HG03469 (cell line): ENCODE results near the gene BMPR1B.

ENCODE experiments used
- ATAC-seq: cut with Tn5 transposase; IDR thresholded peaks from one replicate; pipeline ENCODE4 v1.9.1; 2021; ENCODE audit warnings: mild to moderate bottlenecking, moderate library complexity, moderate number of reproducible peaks; ENCODE audit not compliant: unreplicated experiment

The BMPR1B gene

DNA sequence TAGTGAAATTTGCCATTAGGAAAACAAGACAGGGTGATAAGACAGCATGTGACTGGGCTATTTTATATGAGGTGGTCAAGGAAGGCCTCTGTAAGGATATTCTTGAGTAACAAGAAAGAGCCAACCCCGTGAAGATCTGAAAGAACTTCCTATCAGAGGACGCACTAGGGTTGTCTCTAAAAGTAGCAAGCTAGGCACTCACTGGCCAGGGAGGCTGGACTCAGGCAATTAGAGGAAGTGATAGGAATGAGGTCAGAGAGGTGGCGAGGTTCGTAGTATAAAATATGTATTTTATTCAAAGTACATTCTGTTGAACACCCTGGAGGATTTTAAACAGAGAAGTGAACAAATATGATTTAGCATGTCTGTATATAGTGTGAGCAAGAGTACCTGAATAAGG lies 4.6 kb downstream of the BMPR1B start:
- ATAC-seq, result no peak

DNA sequence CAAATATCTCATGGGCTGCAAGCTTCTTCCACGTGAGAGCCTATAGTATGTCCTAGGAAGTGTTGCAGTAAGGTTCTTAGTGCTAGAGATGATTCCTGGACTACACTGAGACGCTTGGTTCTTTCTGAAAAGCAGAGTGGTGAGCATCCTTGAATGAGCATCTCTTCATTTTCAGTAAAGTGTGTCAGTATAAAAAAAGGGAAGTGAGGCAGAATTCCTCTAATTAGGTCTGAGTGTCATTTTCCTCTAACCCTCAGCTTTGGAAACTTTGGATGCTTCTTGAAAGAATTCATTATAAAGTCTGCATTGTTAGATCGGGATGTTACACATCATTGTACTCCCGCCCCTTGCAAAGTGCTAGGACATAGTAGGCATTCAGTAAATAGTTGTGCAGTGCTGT lies 5.2 kb downstream of the BMPR1B start:
- no peak for ATAC-seq

DNA sequence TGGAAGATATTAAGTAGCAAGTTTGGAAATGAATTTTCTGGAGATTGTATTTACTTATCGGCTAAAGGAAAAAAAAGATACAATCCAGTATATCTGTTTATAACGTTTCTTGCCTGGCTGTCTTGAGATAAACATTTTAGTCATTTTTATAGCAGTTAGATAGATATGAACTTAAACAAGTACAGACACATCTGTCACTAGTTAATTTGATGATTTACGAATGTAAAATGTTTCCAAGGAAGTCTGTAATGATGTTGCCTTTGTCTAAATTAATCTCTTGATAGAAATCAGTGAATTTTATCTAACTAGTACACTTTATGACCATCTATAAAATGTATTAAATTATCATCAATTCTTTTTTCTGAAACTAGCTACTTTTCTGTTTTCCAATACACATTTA lies 5.7 kb downstream of the BMPR1B start:
- no peak for ATAC-seq

DNA sequence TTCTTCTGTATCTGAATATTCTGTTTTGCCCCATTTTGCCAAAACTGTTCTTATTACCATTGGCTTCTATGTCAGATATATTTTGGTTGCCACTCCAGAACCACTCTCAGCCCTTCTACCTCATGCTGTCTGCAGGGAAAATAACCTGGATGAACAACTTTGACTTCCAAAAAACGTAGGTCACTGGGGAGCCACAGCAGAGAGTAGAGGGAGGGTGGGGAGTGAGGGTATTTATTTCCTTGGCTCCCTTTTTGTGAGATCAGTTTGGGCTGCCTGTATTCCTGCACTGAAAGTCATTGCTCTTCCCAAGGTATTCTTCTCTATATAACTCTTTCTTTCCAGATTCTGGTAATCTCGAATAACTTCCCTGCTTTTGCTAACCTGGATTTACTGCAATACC lies 6.3 kb downstream of the BMPR1B start:
- ATAC-seq, result no peak

DNA sequence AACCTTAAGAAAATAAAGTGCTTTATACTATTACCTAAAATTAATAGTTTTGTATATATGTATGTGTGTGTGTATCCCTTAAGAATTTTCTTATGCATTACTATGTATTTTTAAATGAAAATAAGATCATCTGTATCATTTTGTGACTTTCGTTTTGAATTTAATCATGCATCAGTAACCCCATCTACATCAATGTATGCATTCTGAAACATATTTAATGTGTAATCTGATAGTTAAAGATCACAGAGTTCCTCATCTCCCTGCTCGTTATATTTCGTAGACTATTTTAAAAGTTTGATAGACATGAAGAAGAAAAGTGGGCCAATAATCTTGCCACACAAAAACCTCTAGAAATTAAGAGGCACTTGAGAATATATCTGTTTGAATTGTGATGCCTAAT lies 7.4 kb downstream of the BMPR1B start:
- ATAC-seq, result no peak

DNA sequence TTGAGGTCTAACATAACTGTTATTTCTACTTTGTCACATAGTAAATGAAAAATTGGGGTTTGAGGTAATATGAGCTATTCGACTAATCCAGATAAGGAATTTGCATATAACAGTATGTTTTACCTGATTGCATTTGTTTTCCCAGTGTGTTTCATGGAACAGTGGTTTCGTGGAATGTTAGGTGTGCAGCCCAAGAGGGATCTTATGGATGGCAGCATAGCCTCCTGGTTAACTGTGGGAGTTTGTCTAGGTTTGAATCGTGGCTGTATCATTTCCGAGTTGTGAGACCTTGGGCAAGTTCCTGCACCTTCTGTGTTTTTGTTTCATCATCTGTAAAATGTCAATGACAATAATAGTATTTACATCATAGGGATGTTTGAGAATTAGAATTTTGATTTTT lies 7.9 kb downstream of the BMPR1B start:
- ATAC-seq, result no peak

DNA sequence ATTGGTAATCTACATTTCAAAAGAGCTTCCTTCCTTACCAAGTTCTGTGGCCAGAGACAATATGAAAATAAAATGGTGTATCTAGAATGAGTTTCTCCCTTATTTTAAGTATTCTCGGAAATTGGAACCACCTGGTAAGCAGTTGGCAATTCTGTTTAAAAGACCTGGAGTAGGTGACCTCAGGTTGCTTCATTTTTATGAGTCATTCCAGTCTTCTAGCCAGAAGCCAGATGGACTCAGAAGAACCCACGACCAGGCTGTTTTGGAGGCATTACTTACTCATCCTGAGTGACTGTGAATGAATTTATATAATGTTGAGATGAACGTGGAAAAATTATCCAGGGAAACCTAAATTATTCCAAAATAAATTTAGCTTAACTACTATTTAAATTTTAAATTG lies 9.1 kb downstream of the BMPR1B start:
- no peak for ATAC-seq

DNA sequence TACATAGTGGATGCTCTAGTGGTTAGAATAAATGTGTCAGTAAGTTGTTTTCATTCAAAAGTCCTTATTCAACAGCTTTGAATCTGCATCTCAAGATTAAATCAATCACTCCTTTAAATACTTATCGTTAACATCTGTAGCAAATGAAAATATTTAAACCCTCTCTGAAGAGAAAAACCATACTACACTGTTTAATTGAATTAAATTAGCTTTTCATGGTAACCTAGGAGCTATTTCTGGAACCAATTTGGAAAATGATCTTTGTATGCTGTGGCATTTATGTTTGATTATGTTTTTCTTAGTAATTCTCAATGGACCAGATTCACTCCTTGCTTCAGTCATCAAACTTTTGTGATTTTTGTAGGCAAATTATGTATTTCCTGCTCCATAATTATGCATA lies 9.7 kb downstream of the BMPR1B start:
- ATAC-seq, result no peak

DNA sequence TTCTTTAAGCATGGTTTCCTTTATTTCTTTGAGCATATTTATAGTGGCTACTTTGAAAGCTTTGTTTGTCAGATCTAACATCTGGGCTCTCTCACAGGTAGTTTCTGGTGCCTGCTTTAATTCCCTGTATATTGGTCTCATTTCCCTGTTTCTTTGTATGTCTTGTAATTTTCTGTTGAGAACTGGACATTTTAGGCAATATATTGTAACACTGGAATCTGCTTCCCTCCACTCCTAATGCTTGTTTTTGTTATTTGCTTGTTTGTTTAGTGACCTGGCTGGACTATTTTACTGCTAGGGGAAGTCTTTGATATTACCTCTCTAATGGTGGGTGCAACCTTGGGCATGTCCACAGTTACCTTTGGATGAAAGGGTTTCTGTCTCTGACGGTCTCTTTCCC lies 25.0 kb downstream of the BMPR1B start:
- no peak for ATAC-seq

DNA sequence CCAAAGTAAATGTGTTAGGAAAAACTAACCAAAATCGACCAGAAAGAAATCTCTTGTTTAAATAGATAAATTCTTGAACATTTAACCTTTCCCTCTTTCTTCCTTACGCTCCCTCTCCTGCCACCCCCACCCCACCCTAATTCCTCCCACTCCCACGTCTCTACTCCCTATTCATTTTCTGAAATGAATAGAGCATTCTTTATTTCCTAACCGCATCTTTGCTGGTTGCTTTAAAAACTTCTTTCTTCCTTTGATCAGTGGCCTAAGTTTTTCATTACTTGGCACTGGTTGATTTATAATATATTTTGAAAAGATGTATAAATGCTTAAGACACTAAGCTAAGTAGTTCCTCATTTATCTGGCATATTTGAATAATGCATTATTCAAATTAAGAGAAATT lies 33.9 kb downstream of the BMPR1B start:
- ATAC-seq, result no peak

DNA sequence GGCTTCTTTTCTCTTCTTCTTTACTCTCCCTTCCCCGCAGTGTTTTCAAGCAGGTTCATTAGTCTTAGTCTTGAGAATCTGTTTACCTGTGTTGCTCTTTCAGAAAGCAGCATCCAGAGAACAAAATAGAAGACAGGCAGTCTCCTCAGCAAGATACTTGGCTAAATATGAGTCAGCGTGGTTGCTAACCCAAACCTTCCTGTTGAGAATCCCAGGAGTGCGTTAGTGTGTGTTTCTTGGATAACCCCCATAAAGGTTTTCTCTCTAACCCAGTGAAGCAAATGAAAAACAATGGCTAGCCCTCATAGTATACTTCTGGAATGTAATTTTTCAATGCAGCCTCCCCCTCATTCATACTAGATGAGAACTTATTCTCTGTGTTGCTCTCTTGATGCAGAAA lies 41.1 kb downstream of the BMPR1B start:
- no peak for ATAC-seq

DNA sequence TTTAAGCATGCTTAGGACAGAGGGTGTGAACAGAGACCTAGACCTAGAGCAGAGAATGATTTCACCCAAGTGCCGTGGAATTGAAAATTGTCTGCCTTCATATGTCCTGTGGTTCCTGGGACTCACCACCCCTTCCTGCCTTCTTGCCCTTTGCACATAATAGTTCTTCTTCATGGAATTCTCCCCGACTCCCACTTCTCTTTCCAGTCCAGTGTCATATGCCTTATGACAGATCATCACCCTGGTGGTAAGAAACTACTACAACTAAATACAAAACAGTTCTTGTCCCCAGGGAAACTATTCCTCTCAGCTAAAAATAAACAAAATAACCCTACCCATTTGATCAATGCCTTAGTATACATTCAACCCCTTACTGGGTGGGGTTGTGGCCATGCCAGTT lies 43.3 kb downstream of the BMPR1B start:
- ATAC-seq, result no peak

DNA sequence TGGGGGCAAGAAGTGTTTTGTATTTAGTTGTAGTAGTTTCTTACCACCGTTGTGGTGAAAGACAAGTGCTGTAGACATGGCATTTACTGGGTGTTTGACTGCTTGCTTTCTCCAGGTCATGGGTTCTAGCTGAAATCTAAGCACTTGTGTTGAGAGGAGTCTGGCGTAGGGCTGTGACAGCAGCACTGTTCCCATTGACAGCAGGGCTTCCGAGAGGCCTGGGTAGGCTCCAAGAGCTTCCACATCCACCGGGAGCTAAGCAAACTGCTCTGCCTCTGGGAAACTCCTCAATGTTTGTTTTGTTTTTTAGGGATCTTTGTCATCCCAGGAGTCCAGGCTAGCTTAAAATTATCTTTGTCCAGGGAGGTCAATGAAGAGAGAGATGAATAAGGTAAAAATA lies 44.3 kb downstream of the BMPR1B start:
- no peak for ATAC-seq

DNA sequence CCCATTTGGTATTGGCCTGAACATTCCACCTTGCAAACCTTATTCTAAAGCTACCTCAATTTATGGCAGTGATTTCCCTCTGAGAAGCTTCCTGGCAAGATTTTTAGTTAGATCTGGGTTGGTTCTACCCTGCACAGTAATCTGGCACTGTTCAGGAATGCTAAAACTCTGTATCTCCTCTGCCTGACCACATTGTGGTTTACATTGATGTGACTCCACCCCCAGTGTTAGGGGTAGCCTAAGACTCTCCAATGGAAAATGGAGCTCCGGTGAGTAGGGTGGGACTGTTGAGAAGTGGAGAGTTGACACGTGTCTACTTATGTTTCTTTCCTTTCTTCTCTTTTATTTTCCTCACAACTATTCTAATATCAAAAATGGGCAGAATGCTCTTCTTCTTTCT lies 45.4 kb downstream of the BMPR1B start:
- ATAC-seq, result no peak

DNA sequence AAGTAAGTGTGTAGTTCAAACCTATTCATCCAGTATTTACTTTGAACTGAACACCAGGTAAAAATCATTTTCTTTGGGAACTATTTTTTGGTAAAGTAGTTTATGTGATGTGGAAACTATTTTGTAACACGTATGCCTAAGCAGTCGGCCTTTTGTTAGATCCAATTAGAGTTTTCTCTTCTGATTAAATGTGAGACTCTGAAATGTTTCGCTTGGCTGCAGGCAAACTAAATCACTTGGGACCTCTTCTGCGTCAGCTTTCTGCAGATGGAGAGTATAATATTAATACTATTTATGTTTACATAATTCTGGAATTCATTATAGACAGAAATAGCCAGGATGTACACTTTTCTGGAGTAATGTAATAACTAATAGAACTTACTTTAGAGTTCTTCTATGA lies 46.9 kb downstream of the BMPR1B start:
- ATAC-seq, result no peak

DNA sequence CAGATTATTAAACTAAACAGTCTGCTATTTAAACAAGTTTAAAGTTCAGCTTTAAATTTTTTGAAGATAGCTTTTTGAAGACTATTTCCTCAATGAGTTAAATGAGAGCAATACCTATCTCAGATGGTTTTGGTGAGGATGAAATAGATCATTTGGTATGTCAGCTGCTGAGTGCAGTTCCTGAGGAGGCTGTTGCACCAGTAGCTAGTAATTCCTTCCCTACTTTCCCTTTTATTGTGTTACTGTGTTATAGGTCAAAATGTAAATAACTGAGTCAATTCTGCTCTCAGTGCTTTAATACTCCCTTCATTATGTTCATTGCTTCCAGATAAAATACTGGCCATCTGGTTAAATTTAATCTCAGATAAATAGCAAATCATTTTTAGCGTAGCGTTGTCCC lies 48.6 kb downstream of the BMPR1B start:
- ATAC-seq, result no peak

DNA sequence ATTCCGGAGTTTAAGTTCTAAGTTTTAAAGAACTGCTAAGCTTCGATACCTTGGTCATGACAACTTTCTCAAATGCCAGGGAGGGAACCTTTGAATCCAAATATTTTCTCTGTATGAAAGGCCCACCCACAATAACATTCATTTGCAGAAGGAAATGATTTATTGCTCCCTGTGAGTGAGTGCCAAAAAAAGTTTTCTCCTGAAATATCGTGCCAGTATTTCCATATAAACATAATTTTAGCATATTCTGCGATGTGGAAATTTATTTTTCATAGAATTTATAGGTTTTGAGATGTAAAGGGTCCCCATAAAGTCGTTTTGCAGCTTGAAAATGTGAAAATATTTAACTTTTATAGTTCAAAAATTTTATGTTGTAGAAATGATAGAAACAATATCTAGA lies 53.9 kb downstream of the BMPR1B start:
- ATAC-seq, result no peak

DNA sequence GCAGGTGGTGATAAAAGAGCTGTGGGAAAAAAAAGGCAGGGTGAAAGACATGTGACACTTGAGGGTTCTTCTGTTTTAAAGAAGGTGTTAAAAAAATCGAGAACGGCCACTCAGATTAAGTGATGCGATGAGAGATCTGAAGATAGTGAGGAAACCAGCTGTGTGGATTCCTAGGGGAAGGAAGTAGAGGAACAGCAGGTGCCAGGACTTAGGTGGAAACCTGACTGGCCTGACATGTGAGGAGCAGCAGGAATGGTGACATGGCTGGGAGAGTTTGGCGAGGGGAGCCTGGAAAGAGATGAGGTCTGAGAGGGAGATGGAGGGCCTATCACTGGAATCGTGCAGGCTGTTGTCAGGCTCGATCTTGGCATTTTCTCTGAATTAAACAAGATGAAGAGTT lies 55.5 kb downstream of the BMPR1B start:
- no peak for ATAC-seq

DNA sequence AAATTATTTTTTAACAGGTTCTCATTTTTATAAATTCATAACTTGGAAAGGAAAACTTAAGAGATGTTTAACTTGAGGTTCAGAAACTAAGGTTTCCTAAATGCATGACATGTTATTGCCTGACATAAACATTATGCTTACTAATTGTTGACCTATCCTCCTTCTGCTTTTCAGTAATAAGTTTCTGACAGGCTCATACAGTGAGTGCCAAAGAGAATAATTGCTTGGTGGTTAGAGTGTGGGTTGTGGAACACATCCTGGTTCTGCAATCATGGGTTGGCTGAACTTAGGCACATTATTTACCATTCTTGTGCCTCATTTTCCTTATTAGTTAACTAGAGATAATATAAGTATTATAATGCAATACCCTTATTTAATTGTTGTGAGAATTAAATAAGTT lies 56.5 kb downstream of the BMPR1B start:
- ATAC-seq, result peak; percentile 64

DNA sequence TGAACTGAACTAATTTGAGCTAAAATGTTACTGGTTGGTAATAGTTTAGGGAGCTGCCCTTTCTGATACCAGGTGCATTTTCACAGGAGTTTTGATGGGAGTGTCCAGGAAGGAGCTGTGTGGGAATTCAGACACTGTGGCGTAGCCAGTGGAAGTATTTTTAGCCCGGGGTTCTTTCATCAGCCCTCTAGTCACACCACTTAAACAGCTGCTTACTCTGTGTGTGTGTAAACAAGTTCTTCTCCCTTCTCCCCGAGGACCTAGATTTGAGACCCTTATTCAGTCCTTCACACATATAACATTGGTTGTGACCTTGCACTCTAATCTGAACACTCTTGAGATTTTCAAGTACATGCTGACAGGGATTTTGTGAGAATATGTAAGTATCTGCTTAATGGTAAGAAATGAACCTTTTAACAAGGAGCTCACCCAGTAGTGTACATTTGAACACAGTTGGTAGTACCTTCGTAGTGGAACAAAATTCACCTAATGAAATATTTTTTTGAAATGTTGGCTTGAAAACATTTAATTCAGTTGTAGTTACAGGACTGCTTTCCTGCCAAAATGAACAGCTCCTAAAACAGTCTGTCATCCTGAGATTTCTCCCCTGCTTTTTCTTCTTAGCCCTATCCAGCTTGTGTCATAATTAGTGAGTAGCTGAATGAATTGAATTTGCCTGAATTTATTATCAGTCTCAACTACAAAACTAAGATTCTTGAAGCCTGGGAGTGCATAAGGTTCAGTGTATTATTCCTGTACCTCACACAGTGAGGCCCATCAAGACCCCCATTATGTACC lies 61.8 kb downstream of the BMPR1B start:
- ATAC-seq, result no peak

DNA sequence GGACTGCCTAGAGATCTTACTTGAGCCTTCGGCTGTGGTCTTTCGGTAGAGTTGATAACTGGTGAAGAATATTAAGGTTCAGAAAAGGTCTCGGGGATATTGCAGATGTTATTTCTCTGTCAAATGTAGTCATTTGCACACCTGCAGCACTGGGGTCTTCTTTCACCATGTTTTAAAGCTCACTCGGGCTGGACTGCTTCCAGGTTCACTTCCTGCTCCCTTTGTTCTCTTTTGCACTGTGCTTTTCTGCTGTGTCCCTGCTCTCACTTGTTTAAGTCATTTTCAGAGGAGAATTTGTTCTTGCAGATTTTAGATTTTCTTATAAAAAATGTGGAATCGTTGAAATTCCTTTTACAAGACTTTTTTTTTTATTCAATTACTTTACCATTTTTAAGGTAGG lies 68.5 kb downstream of the BMPR1B start:
- ATAC-seq, result no peak

DNA sequence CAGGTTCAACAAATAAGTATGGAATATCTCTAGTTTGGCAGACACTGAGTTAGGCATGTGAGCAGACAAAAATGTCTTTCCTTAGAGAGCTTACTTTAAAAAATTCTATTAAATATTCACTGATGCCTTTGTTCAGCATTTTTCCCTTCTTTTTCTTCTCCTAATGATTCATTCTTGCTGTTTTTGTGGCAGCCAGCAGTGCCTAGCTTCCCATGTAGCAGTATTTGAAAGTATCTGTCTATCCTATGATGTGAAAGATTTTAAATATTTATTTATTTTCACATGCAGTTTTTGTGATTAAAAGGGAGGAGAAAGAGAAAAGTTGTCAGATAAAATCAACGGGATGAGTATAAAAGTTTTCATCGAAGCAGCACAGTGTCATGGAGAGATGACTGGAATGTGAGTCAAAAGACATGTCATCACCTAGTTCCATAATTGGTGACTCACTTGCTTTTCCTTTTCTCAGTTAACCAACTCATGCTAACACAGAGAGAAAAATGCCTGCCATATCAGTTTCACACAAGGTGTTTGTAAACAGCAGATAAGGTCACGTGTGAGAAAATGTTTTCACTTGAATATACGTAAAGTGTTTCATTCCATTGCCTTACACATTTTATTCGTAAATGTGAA lies 69.8 kb downstream of the BMPR1B start:
- ATAC-seq, result no peak

DNA sequence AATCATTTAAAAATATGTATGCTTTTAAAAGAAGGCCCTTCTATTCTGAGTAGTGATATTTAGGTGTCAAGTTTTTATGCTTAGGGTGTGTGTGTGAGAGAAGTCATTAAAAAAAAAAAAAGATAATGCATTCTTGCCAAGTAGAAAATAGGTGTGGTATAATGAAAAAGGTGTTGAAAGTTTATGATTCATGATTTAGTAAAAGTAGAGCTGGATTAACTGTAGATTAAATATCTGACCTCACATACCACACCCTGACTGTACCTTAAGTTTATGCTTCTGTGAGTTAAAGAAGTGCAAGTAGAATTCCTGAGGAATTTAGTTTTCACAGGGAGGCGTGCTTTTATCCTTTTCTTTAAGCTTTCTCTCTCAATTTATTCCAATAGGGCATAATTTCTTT lies 71.1 kb downstream of the BMPR1B start:
- ATAC-seq, result no peak
